ENCODE results near the gene TOMM20.
"Not testable (repeated sequence)": the region's sequence is repeated elsewhere in the genome, so short reads cannot be mapped to it uniquely, and the experiment has no call there.

TOMM20 gene

GRCh38 chr1:235077571-235078479 is 50.8 kb downstream of the TOMM20 start:
- DNase-seq, result no peak

GRCh38 chr1:235077163-235077540 is 51.5 kb downstream of the TOMM20 start:
- no peak for DNase-seq

- no peak for DNase-seq
These were observed 52.0 kb downstream of the TOMM20 start for GRCh38 chr1:235076504-235077162.

- DNase-seq, result no peak
These were observed 52.8 kb downstream of the TOMM20 start for GRCh38 chr1:235075777-235076308.

- peak; percentile 76 for DNase-seq
These were observed 53.4 kb downstream of the TOMM20 start for GRCh38 chr1:235075048-235075776.

GRCh38 chr1:235074523-235075047 is 54.1 kb downstream of the TOMM20 start:
- DNase-seq, result peak; percentile 61

GRCh38 chr1:235073968-235074522 is 54.6 kb downstream of the TOMM20 start:
- no peak for DNase-seq

GRCh38 chr1:235073331-235073967 is 55.2 kb downstream of the TOMM20 start:
- no peak for DNase-seq

- DNase-seq, result not testable (repeated sequence)
These were observed 56.1 kb downstream of the TOMM20 start for GRCh38 chr1:235072577-235072976.

GRCh38 chr1:235072096-235072495 is 56.5 kb downstream of the TOMM20 start:
- DNase-seq, result no peak

GRCh38 chr1:235070819-235071218 is 57.8 kb downstream of the TOMM20 start:
- DNase-seq, result no peak

GRCh38 chr1:235069577-235070563 is 58.8 kb downstream of the TOMM20 start:
- DNase-seq, result no peak

- DNase-seq, result no peak
These were observed 59.5 kb downstream of the TOMM20 start for GRCh38 chr1:235069176-235069575.

GRCh38 chr1:235068158-235069121 is 60.2 kb downstream of the TOMM20 start:
- DNase-seq, result no peak

GRCh38 chr1:235067396-235068157 is 61.1 kb downstream of the TOMM20 start:
- DNase-seq, result no peak

GRCh38 chr1:235063068-235063765 is 65.4 kb downstream of the TOMM20 start:
- no peak for DNase-seq

- DNase-seq, result no peak
These were observed 67.8 kb downstream of the TOMM20 start for GRCh38 chr1:235060607-235061470.

Data from stimulated activated CD4-positive, alpha-beta T cell treated with anti-CD3 and anti-CD28 coated beads, Interleukin-4, amount 100 ng/mL, for 1 hour (primary cell).